C4-2B (cell line): Measurements from ENCODE around the gene LAMA5.

ENCODE experiments used
- ZFX ChIP-seq: fragments of 450-650 bp; IDR thresholded peaks from 2 replicates; pipeline ENCODE4 v1.6.1; 2017
- TF ChIP-seq, protein P1 (sequence below): fragments of 450-650 bp; conservative IDR thresholded peaks from 2 replicates; pipeline ENCODE4 v1.5.1; 2017; ENCODE audit warnings: mild to moderate bottlenecking

DNA sequence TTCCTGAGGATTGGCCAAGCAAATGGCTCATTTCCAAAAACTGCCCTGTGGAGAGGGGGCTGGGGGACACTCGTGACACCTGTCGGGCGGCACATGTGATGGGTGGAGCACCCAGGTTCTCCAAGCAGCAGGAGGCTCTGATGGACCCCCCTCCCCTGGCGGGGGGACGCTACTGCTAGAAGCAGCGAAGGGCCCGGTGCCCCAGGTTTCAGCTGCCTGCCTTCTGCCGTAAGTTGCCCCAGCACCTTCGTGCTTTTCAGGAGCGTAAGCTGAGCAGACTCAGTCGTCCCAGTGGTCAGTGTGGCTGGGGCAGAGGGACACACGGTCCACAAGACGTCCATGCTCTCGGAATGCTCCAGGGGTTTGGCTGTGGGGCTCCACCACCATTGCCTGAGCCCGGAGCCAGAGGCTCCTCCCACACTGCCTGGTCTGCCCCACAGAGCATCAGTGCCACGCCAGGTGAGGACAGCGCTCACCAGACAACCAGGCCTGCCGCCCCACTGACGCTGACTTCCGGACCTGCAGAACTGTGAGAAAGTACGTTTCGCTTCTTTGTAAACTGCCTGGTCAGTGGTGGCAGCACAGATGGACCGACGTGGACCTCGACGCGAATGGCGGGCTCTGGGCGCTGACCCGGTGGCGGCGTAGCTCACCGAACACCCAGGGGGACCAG, 68.4 kb downstream of the LAMA5 start:
- TF ChIP-seq, protein P1, sequence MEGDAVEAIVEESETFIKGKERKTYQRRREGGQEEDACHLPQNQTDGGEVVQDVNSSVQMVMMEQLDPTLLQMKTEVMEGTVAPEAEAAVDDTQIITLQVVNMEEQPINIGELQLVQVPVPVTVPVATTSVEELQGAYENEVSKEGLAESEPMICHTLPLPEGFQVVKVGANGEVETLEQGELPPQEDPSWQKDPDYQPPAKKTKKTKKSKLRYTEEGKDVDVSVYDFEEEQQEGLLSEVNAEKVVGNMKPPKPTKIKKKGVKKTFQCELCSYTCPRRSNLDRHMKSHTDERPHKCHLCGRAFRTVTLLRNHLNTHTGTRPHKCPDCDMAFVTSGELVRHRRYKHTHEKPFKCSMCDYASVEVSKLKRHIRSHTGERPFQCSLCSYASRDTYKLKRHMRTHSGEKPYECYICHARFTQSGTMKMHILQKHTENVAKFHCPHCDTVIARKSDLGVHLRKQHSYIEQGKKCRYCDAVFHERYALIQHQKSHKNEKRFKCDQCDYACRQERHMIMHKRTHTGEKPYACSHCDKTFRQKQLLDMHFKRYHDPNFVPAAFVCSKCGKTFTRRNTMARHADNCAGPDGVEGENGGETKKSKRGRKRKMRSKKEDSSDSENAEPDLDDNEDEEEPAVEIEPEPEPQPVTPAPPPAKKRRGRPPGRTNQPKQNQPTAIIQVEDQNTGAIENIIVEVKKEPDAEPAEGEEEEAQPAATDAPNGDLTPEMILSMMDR: no peak
- TF ChIP-seq ZFX: no peak
